Activated CD4-positive, alpha-beta T cell treated with anti-CD3 and anti-CD28 coated beads, Interleukin-2, Interleukin-4, amounts not matched to agents 100 ng/mL and 50 ng/mL, durations not matched to agents 16 hours and 8 hours (primary cell): ENCODE results near the gene CDC45.

Experiments used
- DNase-seq: peaks from one replicate; pipeline ENCODE4 v3.0.0-alpha.2; 2020; ENCODE audit warnings: low spot score

The CDC45 gene

GRCh38 chr22:19495562-19496323 lies 16.0 kb downstream of the CDC45 start:
- no peak for DNase-seq

GRCh38 chr22:19496324-19496630 lies 16.6 kb downstream of the CDC45 start:
- DNase-seq = no peak

GRCh38 chr22:19497245-19497644 lies 17.5 kb downstream of the CDC45 start:
- DNase-seq = no peak

- no peak for DNase-seq
Observed at GRCh38 chr22:19498154-19498865, 18.6 kb downstream of the CDC45 start.

- DNase-seq = no peak
Observed at GRCh38 chr22:19498866-19499190, 19.1 kb downstream of the CDC45 start.

GRCh38 chr22:19499236-19499879 lies 19.6 kb downstream of the CDC45 start:
- no peak for DNase-seq

GRCh38 chr22:19499880-19500242 lies 20.1 kb downstream of the CDC45 start:
- DNase-seq = no peak

- no peak for DNase-seq
Observed at GRCh38 chr22:19501897-19502447, 22.3 kb downstream of the CDC45 start.

- DNase-seq = no peak
Observed at GRCh38 chr22:19503367-19503766, 23.6 kb downstream of the CDC45 start.

GRCh38 chr22:19503869-19504268 lies 24.1 kb downstream of the CDC45 start:
- DNase-seq = no peak

- DNase-seq = no peak
Observed at GRCh38 chr22:19504900-19505734, 25.4 kb downstream of the CDC45 start.

GRCh38 chr22:19505735-19506126 lies 26.0 kb downstream of the CDC45 start:
- no peak for DNase-seq

GRCh38 chr22:19506212-19506611 lies 26.5 kb downstream of the CDC45 start:
- no peak for DNase-seq

GRCh38 chr22:19507534-19507861 lies 27.8 kb downstream of the CDC45 start:
- no peak for DNase-seq

GRCh38 chr22:19508024-19508776 lies 28.5 kb downstream of the CDC45 start:
- no peak for DNase-seq

GRCh38 chr22:19509191-19509590 lies 29.5 kb downstream of the CDC45 start:
- DNase-seq = no peak

- no peak for DNase-seq
Observed at GRCh38 chr22:19509923-19510322, 30.2 kb downstream of the CDC45 start.

- no peak for DNase-seq
Observed at GRCh38 chr22:19510919-19511341, 31.2 kb downstream of the CDC45 start.

- DNase-seq = no peak
Observed at GRCh38 chr22:19513823-19514222, 34.1 kb downstream of the CDC45 start.

GRCh38 chr22:19514831-19515565 lies 35.3 kb downstream of the CDC45 start:
- no peak for DNase-seq
